Natural killer cell (primary cell): Measurements from ENCODE around the gene TMX1. TPM values are rescaled to one million over a fixed set of nuclear protein-coding genes. Genes with fewer than 3 reads are reported as not detected.

Experiments
- ATAC-seq, 3 donors: fragments of 150-1000 bp in 2 of 3; fragments of 200-7000 bp in 1 of 3; cut with Tn5 transposase; 1 replicate in 1 of 3; 2 replicates in 2 of 3; pipeline ENCODE4 v1.10.0; 2021; ENCODE audit warnings: mild to moderate bottlenecking in 2 of 3, moderate library complexity in 2 of 3
- DNase-seq, 2 donors: peaks; one replicate each; pipeline versions ENCODE4 v3.0.0 to v3.0.0-alpha.2; 2013 to 2021; ENCODE audit warnings: mixed read lengths in 1 of 2
- H3K27ac ChIP-seq: one replicate; pipeline ENCODE4 v1.5.1; 2013; ENCODE audit warnings: mild to moderate bottlenecking, low read length
- H3K27me3 ChIP-seq: one replicate; pipeline ENCODE4 v1.6.1; 2013; ENCODE audit warnings: low read length; ENCODE audit not compliant: control insufficient read depth, insufficient read depth
- H3K36me3 ChIP-seq: one replicate; pipeline ENCODE4 v1.6.1; 2013; ENCODE audit warnings: low read length; ENCODE audit not compliant: control insufficient read depth, insufficient read depth
- H3K4me1 ChIP-seq: one replicate; pipeline ENCODE4 v1.6.1; 2013; ENCODE audit warnings: low read length; ENCODE audit not compliant: control insufficient read depth, insufficient read depth
- H3K4me3 ChIP-seq: one replicate; pipeline ENCODE4 v1.5.1; 2013; ENCODE audit warnings: low read length
- H3K9me3 ChIP-seq: one replicate; pipeline ENCODE4 v1.6.1; 2013; ENCODE audit warnings: low read length; ENCODE audit not compliant: control insufficient read depth, insufficient read depth
- H3K27ac Mint-ChIP-seq, 2 donors: one replicate each; pipeline ENCODE4 v1.8.0; 2022; ENCODE audit warnings: mild to moderate bottlenecking in 2 of 2, mixed read lengths in 2 of 2, moderate library complexity in 1 of 2
- H3K27me3 Mint-ChIP-seq, 2 donors: one replicate each; pipeline ENCODE4 v1.8.0; 2022; ENCODE audit warnings: low read depth in 2 of 2, mixed read lengths in 2 of 2
- H3K36me3 Mint-ChIP-seq: one replicate; pipeline ENCODE4 v1.8.0; 2022; ENCODE audit warnings: mixed read lengths
- H3K4me1 Mint-ChIP-seq, 2 donors: one replicate each; pipeline ENCODE4 v1.8.0; 2022; ENCODE audit warnings: mixed read lengths in 2 of 2
- H3K4me3 Mint-ChIP-seq: one replicate; pipeline ENCODE4 v1.8.0; 2022; ENCODE audit warnings: mild to moderate bottlenecking, moderate library complexity, mixed read lengths
- H3K9me3 Mint-ChIP-seq, 2 donors: one replicate each; pipeline ENCODE4 v1.8.0; 2022; ENCODE audit warnings: mixed read lengths in 2 of 2
- CTCF ChIP-seq: fragments of 200-600 bp; IDR thresholded peaks from one replicate; pipeline ENCODE4 v1.8.0; 2022; ENCODE audit warnings: antibody characterized with exemption
- WGBS: methylation state at CpG from one replicate; pipeline ENCODE4 v1.1.7; 2013; ENCODE audit warnings: missing lambda C conversion rate; ENCODE audit not compliant: insufficient coverage; 5-methylcytosine and 5-hydroxymethylcytosine counted together
- intact Hi-C: fragments of 100-400 bp; cut with micrococcal nuclease; formaldehyde crosslinking; loops from one replicate; pipeline ENCODE4 v1.14.2; 2022
- total RNA-seq, 4 donors: library from RNA; stranded (reverse); fragments of 120-200 nt in 1 of 4; gene quantifications; one replicate each; pipeline versions ENCODE4 v1.2.3 to v1.2.4, GENCODE V29; 2013 to 2022

Gene TMX1
- total RNA-seq, 3 donors from 2014 or later (not counting 1 experiment from before 2014, with no cell fraction given), result 17.4 to 27.4 (median 25.8) TPM

GRCh38 chr14:51277753-51278415 is 37.8 kb downstream of the TMX1 start:
- H3K27me3 ChIP-seq, result no peaks in the 10 kb centered on the region
- Mint-ChIP-seq H3K27ac (no peak overlapping the region), H3K36me3 (no peaks in the 10 kb centered on the region), H3K9me3 (no peaks in the 10 kb centered on the region), H3K27me3 (no peaks in the 10 kb centered on the region), H3K4me1 (no peaks in the 10 kb centered on the region), H3K4me3 (no peak overlapping the region)
- no peak for ATAC-seq
- H3K27ac ChIP-seq, result no peak overlapping the region
- no peaks in the 10 kb centered on the region for H3K36me3 ChIP-seq
- WGBS, result 81% methylated on average over 4 of the region's 4 CpGs
- intact Hi-C loops, result no loop called here
- DNase-seq, result no peak
- H3K9me3 ChIP-seq, result no peaks in the 10 kb centered on the region
- no peak overlapping the region for H3K4me3 ChIP-seq
- H3K4me1 ChIP-seq, result no peaks in the 10 kb centered on the region
- no peak for TF ChIP-seq CTCF

DNA sequence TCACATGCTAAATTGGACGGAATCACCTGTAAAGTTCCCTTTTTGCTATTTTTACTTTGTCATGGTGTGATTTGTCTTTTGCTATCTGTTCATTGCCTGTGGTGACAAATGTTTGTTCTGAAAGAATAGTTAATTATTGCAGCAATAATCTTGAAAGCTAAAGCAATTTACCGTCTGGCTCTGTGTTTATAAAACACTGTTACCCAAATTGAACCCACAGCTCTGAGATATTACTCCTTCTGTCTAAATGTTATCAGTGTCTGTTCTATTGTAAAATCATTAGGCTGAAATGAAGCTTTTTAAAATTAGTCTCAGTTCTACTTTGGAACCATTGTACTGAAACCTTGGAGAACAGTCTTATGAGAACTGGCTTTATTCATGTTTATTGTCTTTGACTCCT is 42.5 kb downstream of the TMX1 start:
- Mint-ChIP-seq H3K9me3 (no peaks in the 10 kb centered on the region), H3K4me3 (no peak overlapping the region), H3K27ac (no peak overlapping the region), H3K4me1 (no peaks in the 10 kb centered on the region), H3K27me3 (no peaks in the 10 kb centered on the region), H3K36me3 (no peaks in the 10 kb centered on the region)
- WGBS, result 75% methylated on average over 2 of the region's 2 CpGs
- no peaks in the 10 kb centered on the region for H3K9me3 ChIP-seq
- ATAC-seq (no peak), DNase-seq (no peak)
- H3K27ac ChIP-seq, result no peak overlapping the region
- no peak overlapping the region for H3K4me3 ChIP-seq
- no peaks in the 10 kb centered on the region for H3K4me1 ChIP-seq
- intact Hi-C loops, result loop anchor here (5.0 kb wide), 1 partner anchor 695 kb away; no protein-coding TSS in a partner anchor
- no peak for TF ChIP-seq CTCF
- H3K27me3 ChIP-seq, result no peaks in the 10 kb centered on the region
- H3K36me3 ChIP-seq, result no peaks in the 10 kb centered on the region

GRCh38 chr14:51283402-51284085 is 43.5 kb downstream of the TMX1 start:
- no peak overlapping the region for H3K4me3 ChIP-seq
- 95% methylated on average over 5 of the region's 8 CpGs for WGBS
- H3K27me3 Mint-ChIP-seq, result no peaks in the 10 kb centered on the region
- H3K4me1 ChIP-seq, result no peaks in the 10 kb centered on the region
- TF ChIP-seq CTCF, result peak; percentile 84
- H3K27ac Mint-ChIP-seq, result no peak overlapping the region
- intact Hi-C loops, result loop anchor here (1.0 to 5.0 kb wide), 3 partner anchors 493 to 694 kb away; no protein-coding TSS in a partner anchor
- H3K9me3 ChIP-seq, result no peaks in the 10 kb centered on the region
- ATAC-seq (peak; percentile 60 to 67 (median 62)), DNase-seq (peak in 1 of 2 donors; percentile 65)
- no peaks in the 10 kb centered on the region for H3K4me1 Mint-ChIP-seq
- no peaks in the 10 kb centered on the region for H3K9me3 Mint-ChIP-seq
- no peak overlapping the region for H3K4me3 Mint-ChIP-seq
- no peaks in the 10 kb centered on the region for H3K27me3 ChIP-seq
- H3K27ac ChIP-seq, result no peak overlapping the region
- H3K36me3 ChIP-seq, result no peaks in the 10 kb centered on the region
- no peaks in the 10 kb centered on the region for H3K36me3 Mint-ChIP-seq
